Measurements from ENCODE around the gene ALOX12B. TPM values are rescaled to one million over a fixed set of nuclear protein-coding genes. Genes with fewer than 3 reads are reported as not detected.
A peak's percentile ranks its signal among the peaks of the same experiment; 100 is the strongest.

ALOX12B gene
- polyA plus RNA-seq, 2 of the 4 experiments (the other 2 are of a cell fraction), result 0.63 to 1.0 TPM

DNA sequence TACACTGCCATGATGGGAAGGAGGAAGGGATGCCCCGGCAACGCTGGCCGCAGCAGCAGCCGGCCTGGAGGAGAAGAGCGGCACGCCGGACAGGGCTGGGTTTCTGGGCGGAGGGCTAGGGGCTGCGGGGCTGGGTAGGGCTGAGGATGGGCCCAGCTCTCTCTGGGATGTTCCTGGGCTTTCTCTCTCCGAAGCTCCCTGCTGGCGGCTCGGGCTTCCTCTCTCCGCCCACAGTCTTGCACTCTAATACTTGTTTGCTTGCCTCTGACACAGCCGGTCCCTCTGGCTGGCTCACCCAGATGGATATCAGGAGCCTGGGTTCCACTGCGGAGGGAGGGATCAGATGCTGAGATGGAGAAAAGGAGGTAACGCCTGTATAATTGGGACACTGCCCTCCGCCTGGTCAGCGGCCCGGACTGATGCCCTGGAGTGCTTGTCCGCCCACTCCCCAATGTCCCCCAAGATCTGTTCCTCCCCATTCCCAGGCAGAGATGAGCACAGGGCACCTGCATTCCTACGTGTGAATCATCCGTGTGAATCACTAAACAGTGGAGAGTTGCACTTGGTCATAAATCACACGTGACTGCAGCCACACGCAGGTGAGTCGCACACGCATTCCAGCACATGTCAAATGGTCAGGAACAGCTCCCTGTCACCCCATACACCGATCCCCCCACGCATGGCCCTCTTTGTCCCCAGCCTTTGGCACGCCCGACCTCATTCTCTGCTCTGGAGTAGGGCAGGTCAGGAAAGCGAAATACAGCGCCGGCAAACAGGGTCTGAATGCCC lies 30.7 kb upstream of the ALOX12B start, which contains the start of gene ALOXE3:
Gene ALOXE3, minus strand, starts transcription at position 535 of the 789 bp plus-strand sequence. Its CDS starts 524 bp downstream, at position 11.
- Histone ChIP-seq H3K27ac (peak within 1 kb of the TSS; percentile 67 to 90), H3K9me3 (no peaks in the 10 kb centered on the region), H3K4me2 (peak within 1 kb of the TSS; percentile 89), H3K4me3 (peak within 1 kb of the TSS; percentile 51), H3K4me1 (peaks cover 8% of the 10 kb centered on the region)
- ATAC-seq (peak; percentile 22 to 28), FAIRE-seq (peak; percentile 81), DNase-seq (ENCODE audit: low read depth in 1 of 2, low spot score in 1 of 2) (peak; percentile 82 to 86)
- ChIA-PET POLR2A (interaction anchor here (1.5 to 4.4 kb wide), 3 partner anchors 39 to 105 kb away, joined by 4 to 41 read pairs (median 7); no protein-coding TSS in a partner anchor), CTCF (interaction anchor here (0.8 to 24.1 kb wide), 15 partner anchors 14 to 190 kb away, joined by 3 to 1490 read pairs (median 8); partner anchors contain the start of genes ALOX12B, BORCS6 and VAMP2)
- 10% methylated on average over 32 of the region's 33 CpGs for WGBS (ENCODE audit: missing lambda C conversion rate)
- TF ChIP-seq HOXA7 (CRISPR knock-in tag; IDR thresholded peaks at IDR 0.05) (no peak), RFX5 (IDR thresholded peaks at IDR 0.05) (no peak), RARB (CRISPR knock-in tag; IDR thresholded peaks at IDR 0.05) (no peak), KDM5A (IDR thresholded peaks at IDR 0.05) (no peak), HEYL (CRISPR knock-in tag; IDR thresholded peaks at IDR 0.05) (no peak), ELK1 (IDR thresholded peaks at IDR 0.05; ENCODE audit: low read depth, low read length) (no peak), MYC (IDR thresholded peaks at IDR 0.05; ENCODE audit: borderline replicate concordance, low read length) (no peak), ESRRA (IDR thresholded peaks at IDR 0.05; ENCODE audit: borderline replicate concordance, low read length) (no peak), ATOH8 (CRISPR knock-in tag; IDR thresholded peaks at IDR 0.05; ENCODE audit: low read depth) (no peak), BHLHE40 (IDR thresholded peaks at IDR 0.05; ENCODE audit: low read depth, low read length) (peak; percentile 79), POLR2A (IDR thresholded peaks at IDR 0.05; ENCODE audit: low read length) (no peak), CHD4 (IDR thresholded peaks at IDR 0.05; ENCODE audit: borderline replicate concordance) (no peak), E2F6 (IDR thresholded peaks at IDR 0.05; ENCODE audit: borderline replicate concordance, low read depth) (no peak), CBX8 (IDR thresholded peaks at IDR 0.05) (no peak), HOXB5 (CRISPR knock-in tag; IDR thresholded peaks at IDR 0.05) (no peak), SREBF2 (IDR thresholded peaks at IDR 0.05) (no peak), REST (IDR thresholded peaks at IDR 0.05) (no peak), ZSCAN20 (CRISPR knock-in tag; IDR thresholded peaks at IDR 0.05) (no peak), ZNF302 (CRISPR knock-in tag; IDR thresholded peaks at IDR 0.05) (no peak), HES2 (IDR thresholded peaks at IDR 0.05) (no peak), PHF8 (IDR thresholded peaks at IDR 0.05; ENCODE audit: borderline replicate concordance, low read depth) (no peak), MAX (IDR thresholded peaks at IDR 0.05) (peak; percentile 89), NR3C1 (IDR thresholded peaks at IDR 0.05) (no peak), FOSB (CRISPR knock-in tag; IDR thresholded peaks at IDR 0.05) (no peak), CTCF (IDR thresholded peaks at IDR 0.05) (no peak), CBX2 (IDR thresholded peaks at IDR 0.05; ENCODE audit: borderline replicate concordance, low read depth) (no peak), JUNB (IDR thresholded peaks at IDR 0.05) (peak; percentile 58; the same call in 1 of the 2 replicates), MAFK (IDR thresholded peaks at IDR 0.05; ENCODE audit: partially characterized antibody) (no peak), EHF (CRISPR knock-in tag; IDR thresholded peaks at IDR 0.05) (no peak)
- TF ChIP-seq, protein P1, sequence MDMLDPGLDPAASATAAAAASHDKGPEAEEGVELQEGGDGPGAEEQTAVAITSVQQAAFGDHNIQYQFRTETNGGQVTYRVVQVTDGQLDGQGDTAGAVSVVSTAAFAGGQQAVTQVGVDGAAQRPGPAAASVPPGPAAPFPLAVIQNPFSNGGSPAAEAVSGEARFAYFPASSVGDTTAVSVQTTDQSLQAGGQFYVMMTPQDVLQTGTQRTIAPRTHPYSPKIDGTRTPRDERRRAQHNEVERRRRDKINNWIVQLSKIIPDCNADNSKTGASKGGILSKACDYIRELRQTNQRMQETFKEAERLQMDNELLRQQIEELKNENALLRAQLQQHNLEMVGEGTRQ (IDR thresholded peaks at IDR 0.05), result peak; percentile 85
